H1 (cell line): ENCODE results near the gene WDR77. TPM values are rescaled to one million over a fixed set of nuclear protein-coding genes. Genes with fewer than 3 reads are reported as not detected.

ENCODE experiments used
- CTCF ChIA-PET: fragments of 300-600 bp; sonication (Branson Sonifier 250); formaldehyde crosslinking; loops from one replicate; lab custom pipeline; 2021; ENCODE audit not compliant: partially characterized antibody; lab: Charles Lee
- POLR2A ChIA-PET: fragments of 300-600 bp; sonication (Branson Sonifier 250); formaldehyde crosslinking; loops from one replicate; lab custom pipeline; 2021; ENCODE audit warnings: inconsistent platforms; ENCODE audit not compliant: partially characterized antibody; lab: Charles Lee
- DNase-seq, 2 experiments: peaks; one replicate each; pipeline versions ENCODE4 v3.0.0 to v3.0.0-alpha.2; 2010 to 2022; ENCODE audit warnings: low spot score in 2 of 2, low read depth in 1 of 2, mixed read lengths in 1 of 2
- FAIRE-seq: peaks from 2 replicates; lab custom pipeline; 2011; peaks lifted over from hg19 to GRCh38; lab: Jason Lieb, UNC
- H2AFZ ChIP-seq: 2 replicates; pipeline ENCODE4 v1.8.1; 2012; ENCODE audit warnings: low read length, inconsistent platforms
- H2AK5ac ChIP-seq: 2 replicates; pipeline ENCODE4 v1.6.1; 2013; ENCODE audit warnings: low read depth, low read length
- H2BK120ac ChIP-seq: replicated peaks from 2 replicates; pipeline ENCODE3; 2013; ENCODE audit warnings: low read depth, low read length, inconsistent platforms
- H2BK12ac ChIP-seq: 2 replicates; pipeline ENCODE4 v1.6.1; 2013; ENCODE audit warnings: low read depth, low read length
- H2BK15ac ChIP-seq: 2 replicates; pipeline ENCODE4 v1.6.1; 2013; ENCODE audit warnings: low read length
- H2BK20ac ChIP-seq: 2 replicates; pipeline ENCODE4 v1.6.1; 2013; ENCODE audit warnings: low read length
- H2BK5ac ChIP-seq: 2 replicates; pipeline ENCODE4 v1.6.1; 2013; ENCODE audit warnings: low read depth, low read length
- H3K14ac ChIP-seq: 2 replicates; pipeline ENCODE4 v1.6.1; 2013; ENCODE audit warnings: inconsistent platforms; ENCODE audit not compliant: insufficient read length
- H3K18ac ChIP-seq: 2 replicates; pipeline ENCODE4 v1.6.1; 2013; ENCODE audit warnings: low read length; ENCODE audit errors: extremely low read depth
- H3K23ac ChIP-seq: 2 replicates; pipeline ENCODE4 v1.6.1; 2013; ENCODE audit warnings: inconsistent platforms; ENCODE audit not compliant: insufficient read length
- H3K23me2 ChIP-seq: 2 replicates; pipeline ENCODE4 v1.6.1; 2013; ENCODE audit warnings: low read depth, low read length
- H3K27ac ChIP-seq: 2 replicates; pipeline ENCODE4 v1.6.1; 2011; ENCODE audit warnings: low read depth, low read length, inconsistent platforms
- H3K27me3 ChIP-seq, 4 experiments: replicated peaks in 1 of 4; 1 replicate in 1 of 4; 2 replicates in 3 of 4; pipeline versions ENCODE4 v1.6.1 to v1.8.1; 2011 to 2013; ENCODE audit warnings: low read length in 3 of 4, mild to moderate bottlenecking in 3 of 4, inconsistent platforms in 2 of 4, mixed read lengths in 2 of 4, moderate library complexity in 1 of 4; ENCODE audit not compliant: control insufficient read depth in 3 of 4, insufficient read depth in 3 of 4; ENCODE audit errors: extremely low read depth in 1 of 4
- H3K36me3 ChIP-seq, 4 experiments: 2 replicates each; pipeline versions ENCODE4 v1.6.1 to v1.8.1; 2011 to 2013; ENCODE audit warnings: mild to moderate bottlenecking in 4 of 4, low read length in 3 of 4, moderate library complexity in 2 of 4, control low read depth in 1 of 4, inconsistent platforms in 1 of 4; ENCODE audit not compliant: insufficient read depth in 4 of 4, control insufficient read depth in 2 of 4
- H3K4ac ChIP-seq: replicated peaks from 2 replicates; pipeline ENCODE3; 2013; ENCODE audit warnings: low read length, low read depth, mixed read lengths, inconsistent platforms; ENCODE audit not compliant: insufficient read length
- H3K4me1 ChIP-seq, 4 experiments: replicated peaks in 1 of 4; 1 replicate in 1 of 4; 2 replicates in 3 of 4; pipeline versions ENCODE4 v1.6.1 to v1.8.1; 2011 to 2013; ENCODE audit warnings: low read length in 3 of 4, inconsistent platforms in 2 of 4, mixed read lengths in 1 of 4; ENCODE audit not compliant: insufficient read depth in 4 of 4, control insufficient read depth in 3 of 4
- H3K4me2 ChIP-seq, 2 experiments: 2 replicates each; pipeline versions ENCODE4 v1.6.1 to v1.8.1; 2011 to 2013; ENCODE audit warnings: low read depth in 2 of 2, low read length in 2 of 2, control low read depth in 1 of 2, inconsistent platforms in 1 of 2, mild to moderate bottlenecking in 1 of 2; ENCODE audit not compliant: insufficient read depth in 1 of 2
- H3K4me3 ChIP-seq, 4 experiments: fragments of 200-600, 300-600 bp in 1 of 4; sonication (generic), shearing (Covaris generic), sonication (Bioruptor Twin) in 1 of 4; 2 replicates each; pipeline versions ENCODE4 v1.5.1 to v1.8.1; 2011 to 2016; ENCODE audit warnings: low read length in 4 of 4, low read depth in 3 of 4, control low read depth in 2 of 4, inconsistent platforms in 2 of 4, mild to moderate bottlenecking in 2 of 4, mixed read lengths in 1 of 4, moderate library complexity in 1 of 4; ENCODE audit not compliant: insufficient read depth in 2 of 4; ENCODE audit errors: extremely low read depth in 1 of 4
- H3K56ac ChIP-seq: replicated peaks from 2 replicates; pipeline ENCODE3; 2013; ENCODE audit warnings: low read depth, mild to moderate bottlenecking, mixed read lengths, low read length, inconsistent platforms; ENCODE audit not compliant: insufficient read length
- H3K79me1 ChIP-seq: 2 replicates; pipeline ENCODE4 v1.6.1; 2013; ENCODE audit warnings: low read depth, low read length, control low read depth
- H3K79me2 ChIP-seq, 2 experiments: 2 replicates each; pipeline versions ENCODE4 v1.6.1 to v1.8.1; 2012 to 2013; ENCODE audit warnings: low read length in 2 of 2, mild to moderate bottlenecking in 2 of 2, inconsistent platforms in 1 of 2; ENCODE audit not compliant: insufficient read depth in 2 of 2, control insufficient read depth in 1 of 2
- H3K9ac ChIP-seq, 4 experiments: replicated peaks in 1 of 4; 1 replicate in 1 of 4; 2 replicates in 3 of 4; pipeline versions ENCODE4 v1.6.1 to v1.8.1; 2011 to 2013; ENCODE audit warnings: low read depth in 3 of 4, low read length in 3 of 4, control low read depth in 2 of 4, mild to moderate bottlenecking in 2 of 4, moderate library complexity in 2 of 4, inconsistent platforms in 1 of 4; ENCODE audit errors: extremely low read depth in 1 of 4
- H3K9me3 ChIP-seq, 2 experiments: 2 replicates each; pipeline versions ENCODE4 v1.6.1 to v1.8.1; 2012 to 2013; ENCODE audit warnings: mild to moderate bottlenecking in 2 of 2, moderate library complexity in 2 of 2, control low read depth in 1 of 2, inconsistent platforms in 1 of 2, low read depth in 1 of 2, low read length in 1 of 2, mixed read lengths in 1 of 2; ENCODE audit not compliant: insufficient read depth in 2 of 2
- H4K20me1 ChIP-seq, 2 experiments: replicated peaks in 1 of 2; 2 replicates each; pipeline versions ENCODE3 to v1.8.1; 2011 to 2013; ENCODE audit warnings: inconsistent platforms in 2 of 2, low read length in 2 of 2, mild to moderate bottlenecking in 1 of 2; ENCODE audit not compliant: insufficient read depth in 2 of 2, control insufficient read depth in 1 of 2
- H4K5ac ChIP-seq: 2 replicates; pipeline ENCODE4 v1.6.1; 2013; ENCODE audit warnings: low read length, low read depth, mixed read lengths, inconsistent platforms; ENCODE audit not compliant: insufficient read length
- H4K8ac ChIP-seq: 2 replicates; pipeline ENCODE4 v1.8.0; 2013; ENCODE audit warnings: mild to moderate bottlenecking, moderate library complexity, low read length, inconsistent platforms; ENCODE audit not compliant: insufficient read depth; ENCODE audit errors: extremely low read depth
- H4K91ac ChIP-seq: replicated peaks from 2 replicates; pipeline ENCODE3; 2013; ENCODE audit warnings: low read length, mixed read lengths, inconsistent platforms; ENCODE audit not compliant: insufficient read length
- CREB1 ChIP-seq: IDR thresholded peaks from 2 replicates; pipeline ENCODE4 v1.6.1; 2012; ENCODE audit warnings: inconsistent platforms
- EGR1 ChIP-seq: IDR thresholded peaks from 2 replicates; pipeline ENCODE4 v1.6.1; 2011; ENCODE audit warnings: low read depth, low read length, borderline replicate concordance
- HDAC2 ChIP-seq, 2 experiments: fragments of 300-600 bp in 1 of 2; sonication (generic) in 1 of 2; IDR thresholded peaks; 2 replicates each; pipeline ENCODE4 v1.6.1; 2011 to 2012; ENCODE audit warnings: low read depth in 2 of 2, low read length in 2 of 2, mild to moderate bottlenecking in 2 of 2, moderate library complexity in 2 of 2, borderline replicate concordance in 1 of 2, inconsistent platforms in 1 of 2
- NRF1 ChIP-seq: IDR thresholded peaks from 2 replicates; pipeline ENCODE4 v1.6.1; 2011; ENCODE audit warnings: mild to moderate bottlenecking, low read depth, low read length, improper control_type of control experiment
- RAD21 ChIP-seq, 2 experiments: IDR thresholded peaks in 1 of 2; conservative IDR thresholded peaks in 1 of 2; 2 replicates each; pipeline ENCODE4 v1.6.1; 2011; ENCODE audit warnings: low read depth in 2 of 2, low read length in 2 of 2, improper control_type of control experiment in 1 of 2, inconsistent platforms in 1 of 2, mild to moderate bottlenecking in 1 of 2, moderate library complexity in 1 of 2
- SIN3A ChIP-seq, 2 experiments: IDR thresholded peaks in 1 of 2; conservative IDR thresholded peaks in 1 of 2; 2 replicates each; pipeline ENCODE4 v1.6.1; 2011 to 2012; ENCODE audit warnings: low read length in 2 of 2, improper control_type of control experiment in 1 of 2, low read depth in 1 of 2, mild to moderate bottlenecking in 1 of 2
- SP2 ChIP-seq: IDR thresholded peaks from 2 replicates; pipeline ENCODE4 v1.6.1; 2012; ENCODE audit warnings: mild to moderate bottlenecking, low read length, inconsistent platforms
- WGBS, 2 experiments: shearing (Covaris generic) in 1 of 2; methylation state at CpG; one replicate each; pipeline versions ENCODE4 v1.1.6 to v1.1.7; 2013 to 2015; ENCODE audit warnings: low lambda C conversion rate in 2 of 2, mixed read lengths in 2 of 2, inconsistent platforms in 1 of 2, low coverage in 1 of 2, missing lambda C conversion rate in 1 of 2; ENCODE audit not compliant: insufficient replicate concordance in 2 of 2, insufficient coverage in 1 of 2, insufficient read length in 1 of 2; ENCODE audit errors: extremely low coverage in 1 of 2, missing lambda C conversion rate in 1 of 2; 5-methylcytosine and 5-hydroxymethylcytosine counted together
- polyA plus RNA-seq, 7 experiments: library from polyadenylated mRNA; depleted of rRNA in 3 of 7; stranded (reverse) in 5 of 7; unstranded in 2 of 7; fragments of >200 nt in 5 of 7; fragments of 200-250 nt in 2 of 7; gene quantifications; 1 replicate in 5 of 7; 2 replicates in 1 of 7; 4 replicates in 1 of 7; pipeline versions ENCODE4 v1.2.1 to v1.2.3, GENCODE V29; 2011 to 2013; ENCODE audit warnings: missing spikeins in 2 of 7, mixed read lengths in 2 of 7
- total RNA-seq: library from RNA; stranded (reverse); fragmentation: NEBNext Ultra II Directional; extraction: Animal tissue kit (Norgen Biotek cat#: 25700); gene quantifications from 2 replicates; pipeline ENCODE4 v1.2.1, GENCODE V29; 2021
- TF ChIP-seq, protein P1 (sequence below), 3 experiments: IDR thresholded peaks; 1 replicate in 2 of 3; 2 replicates in 1 of 3; pipeline versions ENCODE4 v1.5.1 to v1.6.1; 2011; ENCODE audit warnings: low read length in 3 of 3, mild to moderate bottlenecking in 3 of 3, inconsistent platforms in 2 of 3, low read depth in 1 of 3, moderate library complexity in 1 of 3; ENCODE audit not compliant: insufficient read depth in 1 of 3; ENCODE audit errors: control extremely low read depth in 1 of 3

The WDR77 gene
- total and polyA plus RNA-seq, 2 of the 8 experiments (the other 6 are each of a cell fraction or from before 2014, with no cell fraction given): 66.0 to 156 TPM

DNA sequence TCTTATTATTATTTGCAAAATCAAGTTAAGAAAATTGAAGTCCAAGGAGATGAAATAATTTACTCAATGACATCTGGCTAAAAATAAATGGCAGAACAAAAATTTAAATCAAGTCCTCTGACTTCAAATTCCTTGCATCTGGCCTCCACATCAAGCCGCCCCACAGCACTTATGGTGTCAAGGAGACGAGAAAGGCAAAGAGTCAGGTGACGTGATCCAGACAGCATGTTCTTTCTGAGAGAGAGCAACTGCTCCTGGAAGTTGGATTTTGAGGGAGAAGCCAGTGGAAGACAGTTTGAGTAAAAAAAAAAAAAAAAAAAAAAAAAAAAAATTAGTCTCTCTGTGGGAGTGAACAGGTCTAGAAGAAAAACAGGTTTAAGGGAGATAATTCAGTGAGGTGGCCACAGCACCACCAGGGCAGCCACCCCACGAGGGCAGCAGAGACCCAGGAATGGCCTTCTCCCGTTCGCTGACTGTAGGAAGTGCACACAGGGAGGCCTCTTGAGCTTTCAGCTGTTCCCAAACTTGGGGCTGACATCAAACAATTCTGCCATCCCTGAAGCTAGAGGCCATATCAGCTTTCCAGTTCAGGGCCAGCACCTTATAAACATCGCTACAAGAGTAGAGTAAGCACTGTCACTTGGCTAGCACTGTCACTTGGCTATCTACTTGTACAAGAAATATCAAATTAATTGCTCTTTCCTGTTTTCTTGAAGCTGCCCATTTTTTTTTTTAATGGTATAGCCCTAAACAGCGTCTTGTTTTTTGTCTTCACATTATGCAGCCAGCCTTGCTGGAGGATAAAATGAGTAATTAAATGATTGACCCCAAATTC lies 32.5 kb upstream of the WDR77 start:
- Histone ChIP-seq H3K79me1 (no peaks in the 10 kb centered on the region), H3K79me2 (no peaks in the 10 kb centered on the region), H3K9ac (no peak overlapping the region), H2BK20ac (no peak overlapping the region), H3K4ac (no peak overlapping the region), H3K18ac (no peak overlapping the region), H2BK120ac (no peak overlapping the region), H3K56ac (no peak overlapping the region), H3K4me3 (no peak overlapping the region), H3K4me2 (no peak overlapping the region), H3K14ac (no peak overlapping the region), H3K23ac (no peak overlapping the region), H3K9me3 (no peaks in the 10 kb centered on the region), H2AK5ac (no peak overlapping the region), H3K36me3 (no peaks in the 10 kb centered on the region), H2AFZ (no peak overlapping the region), H3K27me3 (no peaks in the 10 kb centered on the region), H2BK15ac (no peak overlapping the region), H3K27ac (no peak overlapping the region), H4K8ac (no peak overlapping the region), H2BK5ac (no peak overlapping the region), H2BK12ac (no peak overlapping the region), H4K20me1 (no peaks in the 10 kb centered on the region), H3K23me2 (no peaks in the 10 kb centered on the region), H4K91ac (no peak overlapping the region), H3K4me1 (no peaks in the 10 kb centered on the region), H4K5ac (no peak overlapping the region)
- ChIA-PET POLR2A (interaction anchor here (0.9 kb wide), 1 partner anchor 137 kb away, joined by 4 read pairs; no protein-coding TSS in a partner anchor), CTCF (interaction anchor here (0.7 to 3.7 kb wide), 32 partner anchors 9 to 290 kb away, joined by 3 to 30 read pairs (median 4); partner anchors contain the start of genes ADORA3, DDX20 and TMIGD3)
- DNase-seq: peak; percentile 43 to 75
- WGBS, 2 experiments: 62% methylated on average over 8 of the region's 8 CpGs; no CpG with 5 or more reads in 1 of the 2 experiments
- no peak for FAIRE-seq
- TF ChIP-seq SP2 (no peak), NRF1 (no peak), HDAC2 (IDR thresholded peaks at IDR 0.05; ENCODE audit: borderline replicate concordance in 1 of 2, low read depth in 2 of 2, low read length in 2 of 2) (no peak), EGR1 (no peak), SIN3A (conservative IDR thresholded peaks at IDR 0.05 in 1 of 2, IDR thresholded peaks at IDR 0.05 in 1 of 2; ENCODE audit: low read depth in 1 of 2, low read length in 2 of 2) (0 out of 4 replicates have a peak, but pooled peaks of 1 of the 2 experiments have one; percentile 29), RAD21 (IDR thresholded peaks at IDR 0.05 in 1 of 2, conservative IDR thresholded peaks at IDR 0.05 in 1 of 2; ENCODE audit: low read depth in 2 of 2, low read length in 2 of 2) (peak; percentile 97), CREB1 (no peak)
- TF ChIP-seq, protein P1, sequence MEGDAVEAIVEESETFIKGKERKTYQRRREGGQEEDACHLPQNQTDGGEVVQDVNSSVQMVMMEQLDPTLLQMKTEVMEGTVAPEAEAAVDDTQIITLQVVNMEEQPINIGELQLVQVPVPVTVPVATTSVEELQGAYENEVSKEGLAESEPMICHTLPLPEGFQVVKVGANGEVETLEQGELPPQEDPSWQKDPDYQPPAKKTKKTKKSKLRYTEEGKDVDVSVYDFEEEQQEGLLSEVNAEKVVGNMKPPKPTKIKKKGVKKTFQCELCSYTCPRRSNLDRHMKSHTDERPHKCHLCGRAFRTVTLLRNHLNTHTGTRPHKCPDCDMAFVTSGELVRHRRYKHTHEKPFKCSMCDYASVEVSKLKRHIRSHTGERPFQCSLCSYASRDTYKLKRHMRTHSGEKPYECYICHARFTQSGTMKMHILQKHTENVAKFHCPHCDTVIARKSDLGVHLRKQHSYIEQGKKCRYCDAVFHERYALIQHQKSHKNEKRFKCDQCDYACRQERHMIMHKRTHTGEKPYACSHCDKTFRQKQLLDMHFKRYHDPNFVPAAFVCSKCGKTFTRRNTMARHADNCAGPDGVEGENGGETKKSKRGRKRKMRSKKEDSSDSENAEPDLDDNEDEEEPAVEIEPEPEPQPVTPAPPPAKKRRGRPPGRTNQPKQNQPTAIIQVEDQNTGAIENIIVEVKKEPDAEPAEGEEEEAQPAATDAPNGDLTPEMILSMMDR (IDR thresholded peaks at IDR 0.05; ENCODE audit: control extremely low read depth in 1 of 3, insufficient read depth in 1 of 3, low read depth in 1 of 3, low read length in 3 of 3): peak; percentile 84 to 92 (median 84)
